Adipocyte (in vitro differentiated cells): ENCODE measurements around the gene PCDH19.

ENCODE experiments used
- DNase-seq: peaks from one replicate; pipeline ENCODE4 v3.0.0-alpha.2; 2015; ENCODE audit warnings: low read depth
- H3K27me3 ChIP-seq: replicated peaks from 2 replicates; pipeline ENCODE4 v1.7.0; 2013; ENCODE audit warnings: mild to moderate bottlenecking, low read length, moderate library complexity; ENCODE audit not compliant: control insufficient read depth, insufficient read depth
- H3K36me3 ChIP-seq: 2 replicates; pipeline ENCODE4 v1.7.0; 2013; ENCODE audit warnings: low read length, mild to moderate bottlenecking, moderate library complexity; ENCODE audit not compliant: control insufficient read depth, insufficient read depth, severe bottlenecking
- H3K4me1 ChIP-seq: 2 replicates; pipeline ENCODE4 v1.7.0; 2013; ENCODE audit warnings: mild to moderate bottlenecking, low read length, moderate library complexity; ENCODE audit not compliant: control insufficient read depth, insufficient read depth
- H3K4me3 ChIP-seq: 2 replicates; pipeline ENCODE4 v1.7.0; 2013; ENCODE audit warnings: mild to moderate bottlenecking, low read length, moderate library complexity
- H3K9ac ChIP-seq: 2 replicates; pipeline ENCODE4 v1.7.0; 2013; ENCODE audit warnings: mild to moderate bottlenecking, low read length, moderate library complexity
- H3K9me3 ChIP-seq: 2 replicates; pipeline ENCODE4 v1.7.0; 2013; ENCODE audit warnings: mild to moderate bottlenecking, low read length, moderate library complexity; ENCODE audit not compliant: control insufficient read depth

The PCDH19 gene

GRCh38 chrX:100277231-100277630 is 132.8 kb downstream of the PCDH19 start:
- DNase-seq: no peak

GRCh38 chrX:100274916-100275315 is 135.2 kb downstream of the PCDH19 start:
- H3K9ac ChIP-seq: no peak overlapping the region

More at GRCh38 chrX:100277231-100277630, 132.8 kb downstream of the PCDH19 start:
- peaks cover 9% of the 10 kb centered on the region for H3K27me3 ChIP-seq
- no peak overlapping the region for H3K9ac ChIP-seq
- H3K9me3 ChIP-seq: peaks cover 12% of the 10 kb centered on the region
- H3K4me1 ChIP-seq: no peaks in the 10 kb centered on the region
- no peaks in the 10 kb centered on the region for H3K36me3 ChIP-seq
- no peak overlapping the region for H3K4me3 ChIP-seq

GRCh38 chrX:100265179-100265578 is 144.9 kb downstream of the PCDH19 start:
- Histone ChIP-seq H3K4me1 (no peaks in the 10 kb centered on the region), H3K27me3 (peaks cover 7% of the 10 kb centered on the region), H3K9me3 (no peaks in the 10 kb centered on the region), H3K4me3 (no peak overlapping the region), H3K9ac (no peak overlapping the region), H3K36me3 (no peaks in the 10 kb centered on the region)
- DNase-seq: no peak

More at GRCh38 chrX:100274916-100275315, 135.2 kb downstream of the PCDH19 start:
- Histone ChIP-seq H3K4me3 (no peak overlapping the region), H3K9me3 (no peaks in the 10 kb centered on the region), H3K27me3 (peaks cover 9% of the 10 kb centered on the region), H3K4me1 (no peaks in the 10 kb centered on the region), H3K36me3 (no peaks in the 10 kb centered on the region)
- no peak for DNase-seq

- peaks cover 7% of the 10 kb centered on the region for H3K27me3 ChIP-seq
- no peak overlapping the region for H3K9ac ChIP-seq
- DNase-seq: no peak
- no peak overlapping the region for H3K4me3 ChIP-seq
- no peaks in the 10 kb centered on the region for H3K4me1 ChIP-seq
- no peaks in the 10 kb centered on the region for H3K9me3 ChIP-seq
- no peaks in the 10 kb centered on the region for H3K36me3 ChIP-seq
Observed at GRCh38 chrX:100264200-100264599, 145.9 kb downstream of the PCDH19 start.

GRCh38 chrX:100263650-100264049 is 146.4 kb downstream of the PCDH19 start:
- no peak overlapping the region for H3K4me3 ChIP-seq
- no peaks in the 10 kb centered on the region for H3K36me3 ChIP-seq
- H3K9ac ChIP-seq: no peak overlapping the region
- H3K9me3 ChIP-seq: no peaks in the 10 kb centered on the region
- no peaks in the 10 kb centered on the region for H3K4me1 ChIP-seq
- H3K27me3 ChIP-seq: peaks cover 7% of the 10 kb centered on the region
- DNase-seq: no peak

- H3K4me3 ChIP-seq: no peak overlapping the region
- H3K9me3 ChIP-seq: peaks cover 13% of the 10 kb centered on the region
- no peak for DNase-seq
- H3K36me3 ChIP-seq: no peaks in the 10 kb centered on the region
- no peaks in the 10 kb centered on the region for H3K4me1 ChIP-seq
- peaks cover 3% of the 10 kb centered on the region for H3K27me3 ChIP-seq
- H3K9ac ChIP-seq: no peak overlapping the region
Observed at GRCh38 chrX:100248885-100249493, 161.1 kb downstream of the PCDH19 start.

- H3K9me3 ChIP-seq: peaks cover 10% of the 10 kb centered on the region
- DNase-seq: no peak
- no peak overlapping the region for H3K9ac ChIP-seq
Observed at GRCh38 chrX:100247826-100248225, 162.2 kb downstream of the PCDH19 start.

GRCh38 chrX:100244681-100245080 is 165.4 kb downstream of the PCDH19 start:
- H3K9ac ChIP-seq: no peak overlapping the region
- no peaks in the 10 kb centered on the region for H3K36me3 ChIP-seq
- peaks cover 14% of the 10 kb centered on the region for H3K9me3 ChIP-seq
- DNase-seq: no peak
- no peak overlapping the region for H3K4me3 ChIP-seq
- H3K27me3 ChIP-seq: peaks cover 17% of the 10 kb centered on the region
- H3K4me1 ChIP-seq: no peaks in the 10 kb centered on the region

More at GRCh38 chrX:100247826-100248225, 162.2 kb downstream of the PCDH19 start:
- Histone ChIP-seq H3K27me3 (peaks cover 3% of the 10 kb centered on the region), H3K4me1 (no peaks in the 10 kb centered on the region), H3K36me3 (no peaks in the 10 kb centered on the region), H3K4me3 (no peak overlapping the region)
